ENCODE data around the gene SPINK9.

Gene SPINK9

GRCh38 chr5:148387325-148387724, 52.0 kb downstream of the SPINK9 start:
- TF ChIP-seq CTCF (IDR thresholded peaks at IDR 0.05; ENCODE audit: low read depth, low read length, missing control alignments): no peak
- DNase-seq (ENCODE audit: low read depth): no peak
- no peak overlapping the region for H3K4me3 ChIP-seq (ENCODE audit: low read depth, low read length)

GRCh38 chr5:148388696-148389095, 53.3 kb downstream of the SPINK9 start:
- TF ChIP-seq CTCF (IDR thresholded peaks at IDR 0.05; ENCODE audit: low read depth, low read length, missing control alignments): no peak
- no peak overlapping the region for H3K4me3 ChIP-seq (ENCODE audit: low read depth, low read length)
- DNase-seq (ENCODE audit: low read depth): no peak

All from GM12864 (cell line).